Measurements from ENCODE around the gene PMPCB. TPM values are rescaled to one million over a fixed set of nuclear protein-coding genes. Genes with fewer than 3 reads are reported as not detected.
A peak's percentile ranks its signal among the peaks of the same experiment; 100 is the strongest.
"Not testable (repeated sequence)": the region's sequence is repeated elsewhere in the genome, so short reads cannot be mapped to it uniquely, and the experiment has no call there.

PMPCB gene
- total and polyA plus RNA-seq, 2 donors (not counting 3 experiments of a cell fraction or from before 2014, with no cell fraction given) = 30.0 to 36.8 TPM

DNA sequence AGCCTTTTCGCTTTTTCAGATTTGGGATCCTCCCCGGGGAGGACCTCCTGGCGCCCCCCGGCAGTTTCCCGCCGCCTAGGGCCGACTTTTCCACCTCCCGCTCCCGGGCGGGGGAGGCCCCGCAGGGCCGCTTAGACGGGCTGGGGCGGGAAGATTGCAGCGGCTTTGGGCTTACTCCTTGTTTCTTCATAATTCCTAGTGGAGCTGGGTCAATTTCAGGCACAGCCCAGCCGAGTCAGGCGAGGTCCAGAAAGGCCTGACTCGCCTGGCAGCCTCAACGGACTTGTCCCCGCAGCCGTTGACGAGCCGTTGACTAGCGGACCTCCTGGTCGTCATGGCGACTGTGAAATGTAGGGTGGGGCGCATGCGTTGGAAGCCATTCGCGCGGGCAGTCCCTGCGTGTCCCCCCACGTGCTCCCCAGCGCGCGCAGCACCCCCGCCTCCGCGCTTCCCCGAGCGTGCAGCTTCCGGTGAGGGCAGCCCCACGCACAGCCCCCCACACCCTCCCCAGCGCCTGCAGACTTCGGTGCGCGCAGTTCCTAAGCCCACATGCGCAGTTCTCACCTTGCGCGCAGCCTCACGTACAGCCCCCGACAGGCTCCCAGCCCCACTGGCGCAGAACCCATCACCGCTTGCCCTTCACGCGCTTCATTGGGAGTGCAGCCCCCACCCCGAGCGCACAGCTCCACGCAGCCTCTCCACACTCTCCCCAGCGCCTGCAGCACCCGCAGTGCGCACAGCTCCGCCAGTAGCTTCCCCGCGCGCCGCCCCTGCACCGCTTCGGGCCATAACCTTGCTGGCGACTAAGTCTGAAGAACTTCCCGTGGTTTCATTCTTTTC, 17.1 kb upstream of the PMPCB start:
- H4K20me1 ChIP-seq (replicated peaks; ENCODE audit: control insufficient read depth, extremely low read depth, insufficient read depth, low read length); H3K9ac ChIP-seq (replicated peaks; ENCODE audit: extremely low read depth, insufficient read depth, low read length); H3K9me1 ChIP-seq (replicated peaks; ENCODE audit: control insufficient read depth, extremely low read depth, insufficient read depth, low read length); POLR2A ChIA-PET; H3K27me3 ChIP-seq (ENCODE audit: control insufficient read depth in 2 of 2, insufficient read depth in 2 of 2, low read length in 2 of 2); H3K79me2 ChIP-seq (ENCODE audit: control insufficient read depth, insufficient read depth, low read length); H3K36me3 ChIP-seq (ENCODE audit: control insufficient read depth in 2 of 2, extremely low read depth in 1 of 2, insufficient read depth in 2 of 2, low read length in 2 of 2); H3K4me1 ChIP-seq (ENCODE audit: control insufficient read depth, extremely low read depth, insufficient read depth, low read length); H3K9me3 ChIP-seq (replicated peaks; ENCODE audit: control insufficient read depth, insufficient read depth, low read length); FAIRE-seq; BruUV-seq (replicated peaks); dilution Hi-C loops (cut with MboI; ENCODE audit: extremely low pct_ligation_motif_present, low sequenced_read_pairs); H3K27ac ChIP-seq (ENCODE audit: insufficient read depth, low read depth, low read length): not testable (repeated sequence)
- TF ChIP-seq, protein P1, sequence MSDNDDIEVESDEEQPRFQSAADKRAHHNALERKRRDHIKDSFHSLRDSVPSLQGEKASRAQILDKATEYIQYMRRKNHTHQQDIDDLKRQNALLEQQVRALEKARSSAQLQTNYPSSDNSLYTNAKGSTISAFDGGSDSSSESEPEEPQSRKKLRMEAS (IDR thresholded peaks at IDR 0.05; ENCODE audit: insufficient read depth, insufficient read length) = peak; percentile 15
- DNase-seq (ENCODE audit: low read depth, low spot score) = peak; percentile 56
- CTCF ChIA-PET = interaction anchor here (0.8 kb wide), 1 partner anchor 127 kb away, joined by 3 read pairs; no protein-coding TSS in a partner anchor
- peak overlapping the region; percentile 41 to 52 (median 44) for H3K4me3 ChIP-seq (replicated peaks in 1 of 3; ENCODE audit: insufficient read depth in 1 of 3, low read depth in 1 of 3, low read length in 3 of 3)
- intact Hi-C loops (cut with micrococcal nuclease) = loop anchor here (2.0 kb wide), 1 partner anchor 17 kb away; the partner anchor contains the start of gene PMPCB
- peak overlapping the region; percentile 99 for H2AFZ ChIP-seq (ENCODE audit: low read depth, low read length)
- H3K4me2 ChIP-seq (ENCODE audit: insufficient read depth, low read length) = peak overlapping the region; percentile 85

GRCh38 chr7:103280803-103281155, 16.5 kb upstream of the PMPCB start:
- H3K9me3 ChIP-seq (replicated peaks; ENCODE audit: control insufficient read depth, insufficient read depth, low read length); H3K36me3 ChIP-seq (ENCODE audit: control insufficient read depth in 2 of 2, extremely low read depth in 1 of 2, insufficient read depth in 2 of 2, low read length in 2 of 2); H4K20me1 ChIP-seq (replicated peaks; ENCODE audit: control insufficient read depth, extremely low read depth, insufficient read depth, low read length); H3K27me3 ChIP-seq (ENCODE audit: control insufficient read depth in 2 of 2, insufficient read depth in 2 of 2, low read length in 2 of 2); POLR2A ChIA-PET; H3K4me1 ChIP-seq (ENCODE audit: control insufficient read depth, extremely low read depth, insufficient read depth, low read length); H3K9me1 ChIP-seq (replicated peaks; ENCODE audit: control insufficient read depth, extremely low read depth, insufficient read depth, low read length); BruUV-seq (replicated peaks); FAIRE-seq; dilution Hi-C loops (cut with MboI; ENCODE audit: extremely low pct_ligation_motif_present, low sequenced_read_pairs); H3K9ac ChIP-seq (replicated peaks; ENCODE audit: extremely low read depth, insufficient read depth, low read length); H3K79me2 ChIP-seq (ENCODE audit: control insufficient read depth, insufficient read depth, low read length); H3K27ac ChIP-seq (ENCODE audit: insufficient read depth, low read depth, low read length): not testable (repeated sequence)
- peak; percentile 17 for DNase-seq (ENCODE audit: low read depth, low spot score)
- Histone ChIP-seq H3K4me3 (replicated peaks in 1 of 3; ENCODE audit: insufficient read depth in 1 of 3, low read depth in 1 of 3, low read length in 3 of 3) (peak overlapping the region; percentile 41 to 52 (median 44)), H2AFZ (ENCODE audit: low read depth, low read length) (peak overlapping the region; percentile 99), H3K4me2 (ENCODE audit: insufficient read depth, low read length) (peak overlapping the region; percentile 85)
- intact Hi-C loops (cut with micrococcal nuclease) = loop anchor here (2.0 kb wide), 1 partner anchor 16 kb away; the partner anchor contains the start of gene PMPCB
- CTCF ChIA-PET = interaction anchor here (0.8 kb wide), 1 partner anchor 126 kb away, joined by 3 read pairs; no protein-coding TSS in a partner anchor

GRCh38 chr7:103282802-103283427, 14.3 kb upstream of the PMPCB start:
- H3K9me1 ChIP-seq (replicated peaks; ENCODE audit: control insufficient read depth, extremely low read depth, insufficient read depth, low read length); H3K4me3 ChIP-seq (replicated peaks in 1 of 3; ENCODE audit: insufficient read depth in 1 of 3, low read depth in 1 of 3, low read length in 3 of 3); FAIRE-seq; H3K27ac ChIP-seq (ENCODE audit: insufficient read depth, low read depth, low read length); H4K20me1 ChIP-seq (replicated peaks; ENCODE audit: control insufficient read depth, extremely low read depth, insufficient read depth, low read length); H2AFZ ChIP-seq (ENCODE audit: low read depth, low read length); H3K4me2 ChIP-seq (ENCODE audit: insufficient read depth, low read length); POLR2A ChIA-PET; H3K9me3 ChIP-seq (replicated peaks; ENCODE audit: control insufficient read depth, insufficient read depth, low read length); H3K27me3 ChIP-seq (ENCODE audit: control insufficient read depth in 2 of 2, insufficient read depth in 2 of 2, low read length in 2 of 2); H3K4me1 ChIP-seq (ENCODE audit: control insufficient read depth, extremely low read depth, insufficient read depth, low read length); intact Hi-C loops (cut with micrococcal nuclease); H3K36me3 ChIP-seq (ENCODE audit: control insufficient read depth in 2 of 2, extremely low read depth in 1 of 2, insufficient read depth in 2 of 2, low read length in 2 of 2); DNase-seq (ENCODE audit: low read depth, low spot score); H3K79me2 ChIP-seq (ENCODE audit: control insufficient read depth, insufficient read depth, low read length); H3K9ac ChIP-seq (replicated peaks; ENCODE audit: extremely low read depth, insufficient read depth, low read length); dilution Hi-C loops (cut with MboI; ENCODE audit: extremely low pct_ligation_motif_present, low sequenced_read_pairs); BruUV-seq (replicated peaks): not testable (repeated sequence)
- CTCF ChIA-PET = interaction anchor here (0.5 kb wide), 1 partner anchor 975 kb away, joined by 3 read pairs; no protein-coding TSS in a partner anchor

Measured in endothelial cell of umbilical vein (primary cell).